Measurements from ENCODE around the gene FKBP2.
"Not testable (repeated sequence)": the region's sequence is repeated elsewhere in the genome, so short reads cannot be mapped to it uniquely, and the experiment has no call there.

Gene FKBP2

DNA sequence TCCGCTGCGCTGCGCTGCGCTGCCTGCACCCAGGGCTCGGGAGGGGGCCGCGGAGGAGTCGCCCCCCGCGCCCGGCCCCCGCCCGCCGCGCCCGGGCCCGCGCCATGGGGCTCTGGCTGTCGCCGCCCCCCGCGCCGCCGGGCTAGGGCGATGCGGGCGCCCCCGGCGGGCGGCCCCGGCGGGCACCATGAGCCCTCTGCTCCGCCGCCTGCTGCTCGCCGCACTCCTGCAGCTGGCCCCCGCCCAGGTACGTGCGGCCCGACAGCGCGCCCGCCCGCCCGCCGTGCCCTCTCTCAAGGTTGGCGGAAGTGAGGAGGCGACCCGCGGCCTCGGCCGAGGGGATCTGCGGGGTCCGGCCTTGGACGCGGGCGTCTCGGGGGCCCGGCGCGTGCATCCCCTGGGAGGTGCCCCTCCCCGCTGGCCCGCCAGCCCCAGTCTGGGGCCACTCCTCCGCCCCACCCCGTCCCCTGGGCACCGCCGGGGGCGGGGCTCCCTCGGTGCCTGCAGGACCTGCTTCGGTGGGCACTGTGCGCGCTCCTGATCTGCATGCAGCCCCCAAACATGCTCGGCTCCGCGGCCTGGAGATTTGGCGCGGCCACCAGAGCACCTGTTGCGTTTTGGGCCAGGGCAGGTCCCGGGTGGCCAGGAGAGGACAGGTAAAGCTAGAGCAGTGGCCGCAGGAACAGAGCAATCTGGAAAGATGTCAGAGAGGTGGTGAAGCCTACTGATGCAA is 6.1 kb upstream of the FKBP2 start:
- peak; percentile 27 for DNase-seq

DNA sequence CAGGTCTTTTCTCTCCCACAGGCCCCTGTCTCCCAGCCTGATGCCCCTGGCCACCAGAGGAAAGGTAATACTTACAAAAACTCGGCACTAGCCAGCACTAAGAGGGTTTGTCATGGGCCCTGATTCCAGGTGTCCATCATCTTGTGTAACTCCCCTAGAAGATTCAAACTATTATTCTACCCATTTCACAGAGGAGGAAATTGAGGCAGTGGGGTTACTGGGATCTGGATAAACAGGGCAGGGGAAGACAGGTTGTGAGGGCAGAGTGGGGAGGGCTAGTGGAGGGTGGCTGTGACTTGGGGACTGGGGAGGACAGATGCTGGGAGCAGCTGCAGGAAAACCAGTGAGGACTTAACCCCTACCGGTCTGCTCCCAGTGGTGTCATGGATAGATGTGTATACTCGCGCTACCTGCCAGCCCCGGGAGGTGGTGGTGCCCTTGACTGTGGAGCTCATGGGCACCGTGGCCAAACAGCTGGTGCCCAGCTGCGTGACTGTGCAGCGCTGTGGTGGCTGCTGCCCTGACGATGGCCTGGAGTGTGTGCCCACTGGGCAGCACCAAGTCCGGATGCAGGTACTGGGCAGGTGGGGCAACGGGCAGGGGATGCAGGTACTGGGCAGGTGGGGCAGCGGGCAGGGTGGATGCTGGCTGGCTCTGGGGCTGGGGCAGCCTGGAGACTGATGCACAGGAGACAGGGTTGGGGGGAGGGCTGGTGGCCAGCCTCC is 5.3 kb upstream of the FKBP2 start:
- DNase-seq, result no peak

DNA sequence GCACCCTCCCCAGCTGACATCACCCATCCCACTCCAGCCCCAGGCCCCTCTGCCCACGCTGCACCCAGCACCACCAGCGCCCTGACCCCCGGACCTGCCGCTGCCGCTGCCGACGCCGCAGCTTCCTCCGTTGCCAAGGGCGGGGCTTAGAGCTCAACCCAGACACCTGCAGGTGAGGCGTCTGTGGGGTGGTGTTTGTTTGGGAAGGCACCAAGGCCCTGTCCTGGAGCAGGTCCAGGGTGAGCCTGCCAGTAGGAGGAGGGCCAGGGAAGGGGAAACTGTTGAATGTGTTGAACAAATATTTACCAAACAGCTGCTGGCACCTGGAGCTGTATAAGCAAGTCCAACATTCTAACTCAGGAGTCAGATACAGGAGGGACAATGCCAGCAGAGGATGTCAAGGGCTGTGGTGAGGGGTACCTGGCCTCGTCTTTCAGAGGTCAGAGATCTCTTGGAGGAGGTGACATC is 3.4 kb upstream of the FKBP2 start:
- no peak for DNase-seq

DNA sequence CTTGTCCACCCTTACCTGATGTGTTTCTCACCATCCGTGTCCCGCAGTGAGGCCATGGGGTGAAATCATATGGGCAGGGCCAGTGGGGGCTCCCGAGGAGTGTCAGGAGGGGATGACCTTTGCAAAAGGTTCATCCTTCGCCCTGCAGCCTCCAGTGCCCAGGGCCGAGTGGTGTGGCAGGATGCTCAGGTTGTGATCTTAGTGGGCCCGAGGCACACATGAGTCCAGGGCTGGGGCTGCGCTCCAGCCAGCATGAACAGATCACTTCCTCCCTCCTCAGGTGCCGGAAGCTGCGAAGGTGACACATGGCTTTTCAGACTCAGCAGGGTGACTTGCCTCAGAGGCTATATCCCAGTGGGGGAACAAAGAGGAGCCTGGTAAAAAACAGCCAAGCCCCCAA is 2.8 kb upstream of the FKBP2 start:
- DNase-seq, result no peak

DNA sequence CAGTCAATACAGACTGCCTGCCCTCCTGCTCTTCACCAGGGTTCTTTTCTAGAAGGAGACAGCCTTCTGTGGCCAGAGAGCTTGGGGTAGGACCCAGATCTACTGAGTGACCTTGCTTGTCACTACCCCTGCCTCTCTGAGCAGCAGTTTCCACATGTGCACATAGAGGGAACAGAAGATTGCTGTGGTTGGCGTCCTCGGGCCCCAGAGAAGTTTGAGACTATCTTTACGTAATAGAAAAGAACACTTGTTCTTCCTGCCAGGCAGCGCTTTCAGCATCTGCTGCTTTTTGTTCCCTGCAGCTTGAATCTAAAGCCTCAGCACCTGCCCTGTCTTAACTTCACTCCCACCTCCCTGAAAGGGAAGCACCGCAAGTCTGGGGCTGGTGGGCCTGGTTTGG is 1.9 kb upstream of the FKBP2 start:
- no peak for DNase-seq

DNA sequence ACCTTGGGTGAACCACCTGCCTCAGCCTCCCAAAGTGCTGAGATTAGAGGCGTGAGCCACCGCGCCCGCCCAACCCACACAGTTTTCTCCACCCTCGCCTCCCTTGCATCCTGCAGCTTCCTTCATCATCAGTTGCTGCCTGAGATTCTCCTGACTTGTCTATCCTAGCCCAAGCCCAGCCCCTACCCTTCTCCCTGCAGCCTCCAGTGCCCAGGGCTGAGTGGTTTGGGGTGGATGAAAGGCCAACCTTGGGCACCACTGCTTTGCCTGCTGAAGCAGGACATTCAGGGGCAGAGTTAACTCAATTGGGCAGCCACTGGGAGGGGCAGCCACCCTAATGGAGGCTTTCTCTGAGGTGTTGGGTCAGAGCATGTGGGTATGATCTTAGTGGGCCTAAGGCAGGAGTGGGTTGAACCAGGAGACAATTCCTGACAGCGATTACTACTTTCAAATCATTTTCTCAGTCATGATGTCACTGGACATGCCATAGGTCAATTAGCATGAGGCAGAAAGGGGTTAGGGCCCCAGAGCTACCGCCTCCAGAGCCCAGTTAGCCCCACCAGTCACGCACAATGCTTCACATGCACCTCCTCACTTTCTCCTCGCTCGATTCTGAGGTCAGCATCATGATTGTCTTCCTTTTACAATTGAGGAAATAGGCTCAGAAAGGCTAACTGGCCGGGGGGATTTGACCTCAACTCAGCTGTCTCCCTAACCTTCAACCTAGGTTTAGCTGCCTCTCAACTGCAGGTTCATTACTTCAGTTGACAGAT is 1.0 kb upstream of the FKBP2 start:
- no peak for DNase-seq

DNA sequence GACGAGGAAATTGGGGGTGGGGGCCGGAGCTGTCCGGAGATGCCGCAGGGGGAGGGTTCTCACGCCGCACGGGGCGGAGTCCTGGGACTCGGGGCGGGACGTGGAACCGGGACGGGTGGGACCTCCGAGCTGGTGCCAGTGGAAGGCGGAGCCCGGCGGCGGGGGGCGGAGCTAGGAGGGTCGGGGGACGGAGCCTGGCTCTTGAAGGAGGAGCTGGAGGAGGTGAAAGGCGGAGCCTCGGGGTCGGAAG is 271 bp downstream of the FKBP2 start:
- DNase-seq, result peak; percentile 99

DNA sequence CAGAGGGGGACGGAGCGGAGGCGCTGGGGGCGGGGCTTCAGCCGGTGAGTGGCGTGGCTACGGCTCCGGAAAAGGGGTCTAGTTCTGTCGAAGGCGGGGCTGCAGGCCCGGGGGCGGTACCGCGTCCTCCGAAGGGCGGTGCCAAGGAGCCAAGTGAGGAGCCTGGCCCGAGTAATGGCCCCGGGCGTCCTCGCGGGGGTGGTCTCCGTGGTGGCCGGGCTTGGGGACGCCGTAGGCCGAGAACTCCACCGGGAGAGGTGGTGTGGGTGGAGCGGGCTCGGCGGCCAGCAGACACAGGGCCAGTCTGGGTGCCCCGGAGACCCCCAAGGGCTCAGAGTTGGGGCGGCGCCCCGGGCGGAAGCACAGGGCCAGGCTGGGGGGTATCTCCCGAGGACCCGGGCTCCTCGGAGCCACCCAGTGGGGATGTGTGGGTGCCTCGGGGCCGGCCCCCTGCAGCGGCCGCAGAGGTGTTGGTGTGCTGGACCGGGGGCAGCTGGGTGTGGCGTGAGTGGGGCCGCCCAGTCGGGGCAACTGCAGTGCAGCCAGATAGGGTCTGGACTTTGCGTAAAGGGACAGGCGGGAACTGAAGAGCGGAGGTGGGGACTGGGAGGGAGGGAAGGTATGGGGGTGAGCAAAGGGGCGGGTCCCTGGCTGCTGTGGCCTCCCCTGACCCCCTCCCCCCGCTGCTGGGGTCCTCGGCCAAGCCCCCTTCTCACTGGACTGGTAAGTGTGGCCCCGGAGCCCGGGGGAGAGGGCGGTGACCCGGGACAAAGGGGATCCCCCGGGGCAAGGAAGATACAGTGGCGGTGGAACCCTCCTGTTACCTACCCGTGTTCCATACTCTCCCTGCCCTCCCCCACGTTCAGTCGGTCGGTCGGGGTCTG is 838 bp downstream of the FKBP2 start:
- no peak for DNase-seq

DNA sequence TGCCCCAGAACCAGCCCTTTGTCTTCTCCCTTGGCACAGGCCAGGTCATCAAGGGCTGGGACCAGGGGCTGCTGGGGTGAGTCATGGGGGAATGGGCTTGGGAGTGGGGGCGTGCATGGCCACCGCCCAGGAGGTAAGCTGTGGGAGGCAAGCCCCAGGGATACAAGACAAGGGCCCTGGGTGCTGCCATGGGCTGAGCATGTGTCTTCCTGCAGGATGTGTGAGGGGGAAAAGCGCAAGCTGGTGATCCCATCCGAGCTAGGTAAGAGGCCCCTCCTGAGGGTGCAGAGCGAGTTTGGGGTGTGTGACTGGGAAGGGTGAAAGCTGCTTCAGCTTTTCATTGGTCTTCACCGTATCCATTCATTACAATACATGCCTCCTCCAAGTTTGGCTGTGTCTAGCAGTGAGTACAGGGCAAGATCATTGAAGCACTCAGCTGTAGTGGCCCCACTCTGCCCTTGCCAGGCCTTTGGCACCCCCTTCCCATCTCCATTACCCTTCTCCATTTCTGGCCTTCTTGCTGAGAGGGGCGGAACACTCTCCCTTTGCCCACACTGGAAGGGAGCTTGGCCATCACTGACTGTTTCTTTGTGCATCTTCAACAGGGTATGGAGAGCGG is 2.5 kb downstream of the FKBP2 start:
- DNase-seq, result no peak

DNA sequence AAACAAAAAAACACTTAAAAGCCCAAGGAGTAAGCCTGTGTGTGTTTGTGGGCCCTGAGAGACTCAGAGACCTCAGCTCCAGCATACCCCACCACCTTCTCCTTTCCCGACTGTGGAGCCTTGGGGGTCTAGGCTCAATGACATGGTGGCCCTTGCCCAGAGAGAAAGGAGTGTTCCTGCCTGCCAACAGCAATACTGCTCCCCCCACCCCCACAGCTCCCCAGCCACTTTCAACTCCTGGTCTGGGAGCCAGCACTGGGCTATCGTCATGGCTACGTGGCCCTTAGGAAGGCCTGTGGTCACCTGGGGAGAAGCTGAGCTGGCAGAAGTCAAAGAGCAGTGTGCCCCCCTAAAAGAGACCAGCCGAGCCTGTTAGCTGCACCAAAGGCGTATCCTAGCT is 3.2 kb downstream of the FKBP2 start:
- DNase-seq, result no peak

DNA sequence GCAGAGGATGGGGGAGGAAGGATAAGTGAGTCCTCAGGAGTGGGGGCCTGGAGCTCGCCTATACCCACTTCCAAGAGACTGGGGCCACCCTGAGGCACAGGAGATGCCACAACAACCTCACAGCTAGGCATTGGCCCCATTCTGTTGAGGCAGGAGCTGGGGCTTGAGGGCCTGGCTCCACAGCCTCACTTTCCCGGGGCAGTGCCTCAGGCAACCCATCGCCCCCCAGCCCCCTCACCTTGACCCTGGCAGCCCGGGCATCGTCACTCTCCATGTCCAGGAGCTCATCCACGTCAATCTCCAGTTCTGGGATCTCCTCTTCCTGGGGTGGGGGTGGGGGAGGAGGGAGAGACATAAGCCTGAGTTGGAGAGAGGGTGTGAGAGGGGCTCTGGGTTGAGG is 4.1 kb downstream of the FKBP2 start:
- no peak for DNase-seq

DNA sequence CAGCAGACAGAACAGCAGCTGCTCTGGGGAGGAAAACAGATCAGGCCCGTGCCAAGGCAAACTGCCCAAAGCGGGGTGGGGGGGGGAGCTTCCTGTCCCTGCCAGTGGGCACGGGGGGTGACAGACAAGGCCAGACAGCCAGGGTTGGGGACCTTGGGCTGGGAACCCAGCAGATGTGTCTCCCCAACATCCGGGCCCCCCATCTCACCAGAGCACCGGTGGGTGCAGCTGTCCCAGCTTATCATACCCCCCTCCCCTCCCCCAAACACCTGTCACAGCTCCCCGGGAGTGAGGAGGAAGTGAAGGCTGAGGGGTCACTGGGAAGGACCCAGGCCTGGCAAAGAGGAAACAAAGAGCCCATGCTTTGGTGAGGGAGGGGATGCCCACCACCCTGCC is 4.5 kb downstream of the FKBP2 start:
- DNase-seq, result no peak

DNA sequence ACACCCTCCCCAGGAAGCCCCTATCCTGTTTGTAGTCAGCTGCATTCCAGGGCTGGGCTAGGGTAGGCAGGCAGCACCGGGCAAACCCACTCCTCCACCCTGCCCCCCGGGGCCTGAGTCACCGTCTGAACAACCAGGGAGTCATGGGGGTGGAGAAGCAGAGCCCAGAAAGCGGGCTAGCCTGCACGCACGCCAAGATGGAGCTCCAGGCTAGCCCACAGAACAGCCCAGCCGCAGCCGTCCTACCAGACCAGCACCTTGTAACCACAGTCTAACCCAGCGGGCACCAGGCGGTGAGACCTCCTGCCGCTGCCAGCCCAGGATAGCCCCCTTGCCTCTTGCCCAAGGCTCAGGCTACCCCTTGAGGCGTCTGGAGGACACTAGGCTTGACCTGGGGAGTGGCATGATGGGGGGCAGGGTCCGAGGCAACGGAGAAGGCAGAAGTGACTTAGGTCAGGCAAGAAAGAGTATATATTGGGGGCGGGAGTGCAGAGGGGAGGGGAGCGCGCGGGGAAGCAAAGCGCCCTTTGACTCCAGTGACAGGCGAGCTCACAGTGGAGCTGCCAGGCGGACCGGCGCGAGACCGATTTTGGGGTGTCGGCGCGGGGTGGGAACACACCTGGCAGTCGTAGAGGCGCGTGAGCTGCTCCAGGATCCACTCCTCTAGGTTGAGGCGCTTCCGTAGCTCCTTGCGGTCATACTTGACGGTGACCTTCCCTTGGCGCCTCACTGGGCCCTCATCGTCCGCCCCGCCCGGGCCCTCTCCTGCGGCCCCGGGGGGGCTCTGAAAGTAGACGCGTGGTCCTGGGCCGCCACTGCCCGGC is 5.1 kb downstream of the FKBP2 start:
- DNase-seq, result no peak

DNA sequence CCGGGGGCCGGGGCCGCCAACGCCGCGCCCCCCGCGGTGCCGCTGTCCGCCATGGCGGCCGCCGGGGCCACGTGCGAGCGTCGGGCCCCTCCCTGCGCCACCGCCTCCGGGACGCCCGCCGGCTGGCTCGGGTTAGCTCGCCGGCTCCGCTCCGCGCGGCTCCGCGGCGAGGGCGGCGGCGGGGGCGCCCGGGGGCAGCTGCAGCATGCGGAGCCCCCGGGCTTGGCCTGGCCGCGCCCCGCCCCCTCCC is 5.7 kb downstream of the FKBP2 start:
- not testable (repeated sequence) for DNase-seq

DNA sequence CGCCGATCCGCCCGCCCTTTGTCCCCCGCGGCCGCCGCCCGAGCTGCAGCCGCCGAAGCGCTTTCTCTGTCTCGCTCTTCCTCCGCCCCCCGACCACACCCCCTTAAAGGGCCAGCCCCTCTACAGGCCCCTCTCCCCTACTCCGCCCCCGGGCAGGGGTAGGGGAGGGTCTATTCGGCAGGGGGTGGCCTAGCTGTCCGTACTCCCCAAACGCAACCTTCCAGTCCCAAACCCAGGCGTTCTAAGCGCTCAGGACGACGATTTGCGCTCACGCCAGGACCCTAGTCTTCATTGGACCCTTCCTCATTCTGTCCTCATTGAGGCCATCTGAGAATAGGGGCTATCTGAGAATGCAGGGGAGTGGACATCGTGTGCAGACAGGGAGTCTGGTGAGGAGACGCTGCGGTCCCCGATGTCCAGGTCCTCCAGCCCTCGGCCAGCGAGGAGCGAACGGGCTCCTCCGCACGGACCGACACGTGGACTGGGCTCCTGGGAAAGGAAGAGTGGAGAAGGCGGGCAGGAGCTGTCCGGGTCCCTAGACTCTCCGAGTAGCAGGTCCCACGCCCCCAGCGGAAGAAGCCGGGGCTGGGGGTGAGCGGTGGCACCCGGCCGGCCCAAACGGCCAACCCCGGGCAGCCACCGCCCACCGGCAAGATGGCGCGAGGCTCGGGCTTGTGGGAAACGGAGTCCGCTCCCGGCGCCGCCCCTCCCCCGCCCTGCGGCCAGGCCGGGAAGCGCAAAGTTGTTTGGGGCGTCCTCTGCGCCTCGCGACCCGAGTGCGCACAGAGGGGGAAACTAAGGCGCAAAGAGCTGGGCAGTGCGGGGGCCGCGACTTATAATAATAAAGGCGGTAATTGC is 6.2 kb downstream of the FKBP2 start, which contains the start of gene PPP1R14B:
Gene PPP1R14B (minus strand): TSS at position 73 of the 858 bp plus-strand sequence. CDS start 270 bp downstream, outside the sequence.
- peak; percentile 85 for DNase-seq

DNA sequence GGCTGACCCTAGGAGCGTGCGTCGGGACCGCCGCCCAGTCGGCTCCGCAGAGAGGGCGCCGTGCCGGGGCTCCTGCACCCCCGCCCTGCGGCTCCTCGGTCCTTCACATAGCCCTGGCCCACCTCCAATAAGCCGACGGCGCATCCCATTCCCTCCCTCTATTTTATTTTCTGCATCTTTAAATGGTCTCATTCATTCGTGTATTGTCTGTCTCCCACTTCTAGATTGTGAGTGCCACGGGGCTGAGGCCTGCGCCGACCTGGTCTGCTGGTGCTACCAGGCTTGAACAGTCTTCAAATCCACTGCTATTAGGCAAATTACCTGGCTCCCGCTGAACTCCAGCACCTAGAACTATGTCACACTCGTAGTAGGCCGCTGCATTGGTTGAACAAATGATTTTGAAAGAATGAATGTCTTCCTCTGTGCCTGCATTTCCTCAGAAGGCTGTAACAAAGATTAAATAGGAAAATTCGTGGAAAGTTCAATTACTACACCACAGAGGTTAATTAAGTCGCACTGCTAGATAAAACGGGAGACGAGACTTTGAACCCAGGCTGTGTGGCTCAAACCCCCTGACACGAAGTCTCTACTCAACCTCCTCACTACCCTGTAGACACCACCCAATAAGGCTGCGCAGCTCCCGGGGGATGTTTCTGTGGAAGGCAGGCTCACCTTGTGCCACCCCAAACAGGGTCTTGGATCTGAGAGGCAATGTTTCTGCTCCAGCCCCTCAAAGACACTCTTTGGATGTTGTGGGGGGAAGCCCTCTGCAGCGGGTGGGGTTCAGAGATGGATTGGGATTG is 7.0 kb downstream of the FKBP2 start:
- peak; percentile 26 for DNase-seq

DNA sequence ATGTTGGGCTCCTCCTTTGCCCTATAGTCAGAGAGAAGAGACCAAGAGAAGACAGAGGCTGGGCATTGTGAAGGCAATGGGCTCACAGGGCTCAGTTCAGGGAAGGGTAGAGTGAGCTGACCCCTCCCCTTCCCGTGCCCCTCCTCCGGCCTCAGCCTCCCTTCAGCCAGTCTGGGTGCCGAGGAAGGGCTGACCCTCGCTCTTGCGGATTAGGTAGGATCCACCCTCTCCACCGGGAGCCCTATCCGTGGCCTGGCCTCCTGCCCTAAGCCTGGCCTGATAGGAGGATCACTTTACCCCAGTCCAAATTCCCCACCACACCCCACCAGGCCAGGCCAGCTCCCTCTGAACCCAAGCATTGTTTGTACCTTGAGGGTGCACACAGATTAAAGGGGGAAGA is 7.7 kb downstream of the FKBP2 start:
- DNase-seq, result no peak

DNA sequence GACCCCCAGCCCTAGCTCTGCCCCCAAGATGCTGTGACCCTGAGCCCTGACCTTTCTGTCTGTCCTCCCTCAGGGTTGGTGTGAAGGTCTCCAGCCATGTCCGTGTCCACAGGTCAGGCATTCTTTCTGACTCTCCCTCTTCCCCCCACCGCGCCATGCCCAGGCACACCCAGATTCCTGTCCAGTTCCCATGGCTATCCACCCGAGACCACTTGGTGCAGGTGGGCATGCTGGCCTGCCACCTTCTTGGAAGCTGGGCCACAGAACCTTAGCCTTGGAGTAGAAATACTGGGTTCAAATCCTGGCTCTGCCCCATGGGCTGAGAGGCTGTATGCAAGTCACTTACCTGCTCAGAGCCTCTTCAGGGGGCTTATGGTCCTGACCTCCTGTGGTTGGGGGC is 8.1 kb downstream of the FKBP2 start:
- no peak for DNase-seq

DNA sequence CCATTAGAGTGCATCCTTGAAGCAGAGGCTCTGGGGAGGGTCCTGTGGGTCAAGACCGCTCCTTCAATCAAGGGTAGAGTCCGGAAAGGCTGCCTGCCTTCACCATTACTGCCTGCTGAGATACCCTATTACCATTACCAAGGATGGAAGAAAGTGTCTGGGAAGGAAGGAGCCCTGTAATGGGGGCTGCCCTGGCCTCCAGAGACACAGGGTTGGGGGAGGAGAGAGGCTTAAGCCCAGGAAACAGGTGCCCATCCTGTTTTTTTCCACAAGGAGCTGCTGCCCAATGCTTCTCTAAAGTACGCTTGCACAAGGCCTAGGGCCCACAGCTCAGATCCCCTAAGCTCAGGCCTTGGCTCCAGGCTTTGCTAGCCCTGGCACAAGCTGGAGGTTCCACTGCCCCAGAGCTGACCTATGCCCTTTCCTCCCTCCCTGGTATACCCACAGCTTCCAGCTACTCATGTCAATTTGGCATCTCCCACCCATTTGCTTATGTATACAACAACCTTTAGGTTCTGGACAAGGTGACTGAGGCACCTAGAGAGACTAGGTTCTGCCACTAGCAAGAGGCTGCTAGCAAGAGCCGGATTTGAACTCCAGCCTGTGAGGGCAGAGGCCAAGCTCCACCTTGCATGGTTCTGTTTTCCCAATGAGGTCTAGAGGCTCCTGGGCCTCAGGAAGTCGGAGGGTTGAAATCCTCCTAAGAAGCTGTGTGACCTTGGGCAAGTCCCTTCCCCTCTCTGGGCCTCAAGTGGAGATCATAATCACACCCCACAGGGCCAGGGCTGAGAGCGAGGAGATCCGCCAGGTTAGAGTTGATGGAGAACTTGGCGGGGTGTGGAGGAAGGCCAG is 8.9 kb downstream of the FKBP2 start:
- DNase-seq, result peak; percentile 67

Data from NCI-H2227 treated with DMSO at 0.1 percent for 48 hours (cell line).